GM12891 (cell line): ENCODE measurements around the gene DET1.

Source experiments
- PAX5 ChIP-seq: IDR thresholded peaks from 2 replicates; pipeline ENCODE4 v1.6.1; 2011; ENCODE audit warnings: low read length, moderate library complexity, mild to moderate bottlenecking; ENCODE audit not compliant: insufficient read depth, severe bottlenecking
- POLR2A ChIP-seq: IDR thresholded peaks from 2 replicates; pipeline ENCODE4 v1.6.1; 2011; ENCODE audit warnings: low read depth, low read length, control low read depth
- POLR2AphosphoS5 ChIP-seq: IDR thresholded peaks from 2 replicates; pipeline ENCODE4 v1.6.1; 2011; ENCODE audit warnings: low read depth, low read length, control low read depth
- POU2F2 ChIP-seq: IDR thresholded peaks from 2 replicates; pipeline ENCODE4 v1.6.1; 2011; ENCODE audit warnings: low read depth, mild to moderate bottlenecking, control low read depth, low read length, moderate library complexity
- TAF1 ChIP-seq: IDR thresholded peaks from 2 replicates; pipeline ENCODE4 v1.6.1; 2011; ENCODE audit warnings: low read depth, low read length, control low read depth

- TF ChIP-seq POLR2A (no peak), POU2F2 (no peak), POLR2AphosphoS5 (no peak), PAX5 (no peak), TAF1 (no peak)
Measured at GRCh38 chr15:88526247-88526879, 20.1 kb downstream of the DET1 start.
